Stimulated activated CD4-positive, alpha-beta T cell treated with anti-CD3 and anti-CD28 coated beads, Interleukin-1b, Interleukin-23, amount 100 ng/mL, for 1 hour (primary cell): Measurements from ENCODE around the gene BEX3.

Source experiments
- DNase-seq, 2 donors: peaks; one replicate each; pipeline ENCODE4 v3.0.0-alpha.2; 2020; ENCODE audit warnings: low read depth in 2 of 2

The BEX3 gene

GRCh38 chrX:103423955-103424638, 47.8 kb downstream of the BEX3 start:
- DNase-seq = no peak
